Activated CD4-positive, alpha-beta T cell treated with anti-CD3 and anti-CD28 coated beads, Interleukin-2, amount 50 U/mL, for 48 hours (primary cell): ENCODE measurements around the gene TP63.

ENCODE experiments used
- DNase-seq, 2 experiments: peaks; one replicate each; pipeline ENCODE4 v3.0.0-alpha.2; 2020

Gene TP63

DNA sequence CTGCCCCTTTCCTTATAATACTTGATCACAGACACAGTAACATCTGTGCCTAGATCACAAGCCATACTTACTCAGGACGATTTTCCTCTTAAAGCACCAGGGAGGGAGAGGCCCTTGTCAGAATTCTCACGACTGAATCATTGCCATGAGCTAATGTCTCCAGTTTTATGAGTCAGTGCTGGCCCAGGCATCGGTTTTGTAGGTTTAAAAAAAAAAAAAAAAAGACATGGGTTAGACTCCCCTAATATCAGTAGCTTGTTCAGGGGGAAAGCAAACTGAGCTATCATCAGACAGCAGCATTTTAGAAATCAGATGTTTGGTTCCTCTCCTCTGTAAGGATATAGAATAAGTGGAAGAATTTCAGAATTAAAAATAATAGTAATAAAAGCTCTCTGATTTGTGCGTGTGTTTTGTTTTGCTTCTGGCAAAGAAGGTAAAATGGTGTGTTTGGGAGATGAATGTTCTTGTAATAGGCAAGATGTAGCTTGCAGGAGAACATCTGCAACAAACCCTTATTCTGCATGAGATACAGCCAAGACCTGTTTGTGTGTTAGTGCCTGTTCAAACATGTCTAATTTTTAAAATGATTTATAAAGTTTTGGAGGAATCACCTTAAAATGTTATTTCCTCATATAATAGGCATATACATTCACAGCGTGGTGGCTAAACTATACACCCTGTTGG is 193.6 kb downstream of the TP63 start:
- no peak for DNase-seq

GRCh38 chr3:189826566-189826965 is 195.4 kb downstream of the TP63 start:
- no peak for DNase-seq

DNA sequence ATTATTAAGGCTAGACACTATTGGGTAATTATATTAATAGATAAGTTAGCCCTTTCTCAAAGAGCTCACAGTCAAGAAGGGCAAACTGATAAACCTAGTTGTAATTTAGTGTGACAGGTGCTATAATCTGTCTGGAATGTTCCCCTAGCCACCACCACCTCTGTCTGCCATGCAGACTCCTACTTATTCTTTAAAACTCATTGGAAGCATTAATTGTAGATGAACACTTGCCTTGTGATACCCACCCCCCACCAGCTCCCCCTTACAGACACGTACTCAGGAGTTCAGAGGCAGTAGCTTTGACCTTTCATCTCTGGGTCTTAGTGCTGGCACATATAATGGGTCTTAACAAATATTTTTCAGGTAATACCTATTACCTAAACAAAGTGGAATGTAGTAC is 195.9 kb downstream of the TP63 start:
- no peak for DNase-seq

DNA sequence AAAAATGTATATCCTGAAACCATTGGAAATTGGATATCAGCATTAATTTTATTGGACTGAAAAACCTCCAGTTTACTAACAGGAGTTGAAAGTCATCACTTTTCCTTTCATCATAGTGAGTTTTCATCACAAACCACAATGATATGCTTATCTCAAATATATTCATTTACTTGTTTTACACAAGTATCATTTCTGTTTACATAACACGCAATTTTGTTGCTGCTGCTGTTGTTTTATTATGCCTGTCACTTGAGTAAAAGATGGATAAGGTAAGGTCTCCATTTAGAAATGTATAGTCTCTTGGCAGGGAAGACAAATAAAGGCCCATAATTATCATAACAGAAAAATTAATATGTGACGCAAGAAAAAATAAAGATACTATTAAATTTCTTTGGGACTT is 199.2 kb downstream of the TP63 start:
- no peak for DNase-seq

GRCh38 chr3:189833266-189833665 is 202.1 kb downstream of the TP63 start:
- DNase-seq: no peak

DNA sequence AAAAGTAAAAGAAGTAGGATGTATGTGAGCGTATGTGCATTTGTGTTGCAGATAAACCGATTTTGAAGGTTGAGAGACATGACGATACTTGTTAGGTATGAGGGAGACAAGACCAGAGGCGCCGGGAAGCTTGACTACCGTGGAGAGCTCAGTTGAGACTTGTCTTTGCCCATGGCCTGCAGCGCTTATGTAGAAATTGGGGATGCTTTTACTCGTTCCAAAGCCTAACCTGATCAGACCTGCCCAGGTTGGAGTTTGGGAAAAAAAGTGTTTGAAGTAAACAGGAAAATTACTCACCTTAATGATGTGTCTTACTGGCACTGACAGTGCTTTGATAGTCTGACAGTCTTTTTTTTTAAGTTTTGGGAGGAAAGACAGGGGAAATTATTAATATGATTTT is 202.8 kb downstream of the TP63 start:
- no peak for DNase-seq

DNA sequence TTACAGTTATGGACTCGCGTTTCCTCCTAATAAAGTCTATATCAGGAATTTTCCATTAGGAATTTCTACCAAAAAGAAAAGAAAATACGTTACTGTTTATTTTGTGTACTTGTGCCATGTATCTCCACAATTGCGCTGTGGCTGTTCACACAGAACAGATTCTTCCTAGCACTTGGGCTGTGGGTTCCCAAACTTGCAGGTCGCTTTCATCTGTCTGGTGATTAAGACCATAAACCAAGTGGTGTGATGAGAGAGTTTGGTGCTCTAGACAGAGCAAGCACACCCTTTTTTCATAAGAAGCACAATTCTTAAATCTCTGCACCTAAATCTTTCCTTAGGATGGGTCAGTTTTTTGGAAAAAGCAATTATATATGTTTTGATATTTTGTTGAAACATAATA is 203.3 kb downstream of the TP63 start:
- no peak for DNase-seq

GRCh38 chr3:189836795-189837194 is 205.6 kb downstream of the TP63 start:
- DNase-seq: no peak

- no peak for DNase-seq
Observed at GRCh38 chr3:189838291-189838690, 207.1 kb downstream of the TP63 start.

DNA sequence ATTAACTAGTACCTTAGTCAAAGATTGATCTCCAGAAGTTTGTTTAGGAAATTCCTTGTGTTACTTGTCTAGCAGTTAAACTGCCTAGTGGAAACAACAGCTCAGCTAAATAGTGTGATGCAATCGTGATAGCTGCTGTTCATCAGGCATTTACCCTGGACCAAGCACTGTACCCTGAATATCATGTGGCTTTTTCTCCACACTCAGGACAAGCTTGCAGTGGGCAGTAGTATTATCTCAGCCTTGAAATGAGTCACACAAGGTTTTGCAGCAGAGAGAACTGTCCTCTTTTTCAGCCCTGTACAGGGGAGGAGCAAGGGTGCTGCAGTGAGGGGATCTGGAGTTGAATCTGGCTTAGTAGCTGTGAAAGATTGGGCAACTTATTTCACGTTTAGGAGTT is 208.4 kb downstream of the TP63 start:
- no peak for DNase-seq

GRCh38 chr3:189841473-189842205 is 210.4 kb downstream of the TP63 start:
- peak in 1 of 2 experiments; percentile 5 for DNase-seq

DNA sequence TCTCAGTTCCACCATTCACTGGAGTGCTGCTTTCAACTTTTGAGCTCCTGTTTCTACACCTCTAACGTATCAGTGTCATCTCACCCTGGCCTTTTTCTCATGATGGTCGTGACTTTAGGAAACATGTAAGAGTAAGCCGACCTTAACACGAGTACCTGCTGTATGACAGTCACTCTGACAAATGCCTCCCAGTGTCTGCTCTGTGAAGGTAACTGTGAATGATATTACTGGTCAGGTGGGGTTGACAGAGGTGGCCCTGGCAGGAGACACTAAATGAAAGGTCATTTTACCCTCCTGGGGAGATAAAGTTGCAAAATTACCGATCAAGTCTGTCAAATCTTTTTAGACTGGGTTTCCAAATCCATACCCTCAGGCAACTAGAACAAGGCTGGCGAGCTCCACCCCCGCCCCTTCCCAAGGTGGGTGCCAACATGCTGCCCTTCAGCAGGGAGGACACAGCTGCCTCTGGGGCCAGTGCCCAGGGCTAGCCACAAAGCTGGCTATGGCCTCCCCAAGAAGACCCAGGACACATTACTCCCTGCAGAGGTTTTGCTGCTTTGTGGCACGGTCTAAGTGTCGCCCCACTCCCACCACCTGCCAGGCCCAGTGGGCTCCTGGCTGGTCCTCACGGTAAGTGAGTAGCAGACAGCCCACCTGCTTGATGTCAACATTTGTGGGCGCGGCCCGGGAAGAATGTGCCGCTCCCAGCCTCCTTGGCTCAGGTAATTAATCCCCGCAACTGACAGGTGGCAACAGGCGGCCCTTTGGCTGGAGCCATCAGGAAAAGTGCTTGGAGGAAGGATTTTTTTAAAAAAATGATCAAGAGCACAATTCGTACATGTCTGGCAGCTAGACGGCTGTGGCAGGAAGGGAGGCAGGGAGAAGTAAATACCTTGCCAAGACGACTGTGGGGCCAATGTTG is 211.8 kb downstream of the TP63 start:
- DNase-seq: no peak

GRCh38 chr3:189845069-189845468 is 213.9 kb downstream of the TP63 start:
- no peak for DNase-seq

DNA sequence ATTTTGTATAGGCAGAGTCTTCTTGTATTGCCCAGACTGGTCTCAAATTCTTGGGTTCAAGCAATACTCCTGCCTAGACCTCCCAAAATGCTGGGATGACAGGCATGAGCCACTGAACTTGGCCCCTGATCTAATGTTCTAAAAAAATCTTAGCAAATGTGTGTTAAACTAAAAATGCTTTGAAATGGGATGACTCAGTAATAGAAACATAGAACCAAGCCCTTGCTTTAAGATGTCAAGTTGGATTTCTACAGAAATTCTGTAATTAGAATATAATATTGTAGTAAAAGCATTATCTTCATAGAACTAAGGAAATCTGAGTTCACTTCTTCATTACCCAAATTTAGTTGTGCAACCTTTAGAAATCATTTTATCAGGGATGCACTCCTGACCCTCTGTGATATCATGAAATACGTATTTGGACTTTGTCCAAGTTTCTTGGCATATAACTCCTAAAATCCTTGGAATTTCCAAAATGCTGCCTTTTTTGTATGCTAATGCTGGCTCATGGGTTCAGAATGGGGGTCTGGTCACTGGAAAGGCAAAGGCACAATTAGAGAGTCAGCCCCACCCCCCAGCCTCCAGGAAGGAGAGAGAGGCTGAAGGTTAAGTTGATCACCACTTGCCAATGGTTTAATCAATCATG is 217.3 kb downstream of the TP63 start:
- DNase-seq: no peak

GRCh38 chr3:189849262-189849661 is 218.1 kb downstream of the TP63 start:
- no peak for DNase-seq

GRCh38 chr3:189851682-189852081 is 220.5 kb downstream of the TP63 start:
- DNase-seq: no peak

DNA sequence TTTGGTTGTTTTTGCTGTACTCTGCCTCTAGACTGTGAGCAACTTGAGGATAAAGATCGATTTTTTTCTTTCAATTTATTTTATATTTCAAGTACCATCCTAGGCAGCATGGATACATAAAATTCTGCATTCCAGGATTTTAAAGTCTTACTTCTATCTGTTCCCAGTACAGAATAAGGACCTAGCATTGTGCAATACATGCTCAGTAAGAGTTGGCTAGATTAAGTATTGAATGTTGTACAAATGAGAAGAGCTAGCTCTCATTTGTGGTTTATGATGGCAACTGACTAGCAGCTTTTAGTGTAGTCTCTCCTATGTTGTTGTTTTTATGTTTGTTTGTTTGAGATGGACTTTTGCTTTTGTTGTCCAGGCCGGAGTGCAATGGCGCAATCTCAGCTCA is 222.7 kb downstream of the TP63 start:
- DNase-seq: no peak

- no peak for DNase-seq
Observed at GRCh38 chr3:189860296-189860695, 229.1 kb downstream of the TP63 start.

- DNase-seq: no peak
Observed at GRCh38 chr3:189862385-189862998, 231.3 kb downstream of the TP63 start.

DNA sequence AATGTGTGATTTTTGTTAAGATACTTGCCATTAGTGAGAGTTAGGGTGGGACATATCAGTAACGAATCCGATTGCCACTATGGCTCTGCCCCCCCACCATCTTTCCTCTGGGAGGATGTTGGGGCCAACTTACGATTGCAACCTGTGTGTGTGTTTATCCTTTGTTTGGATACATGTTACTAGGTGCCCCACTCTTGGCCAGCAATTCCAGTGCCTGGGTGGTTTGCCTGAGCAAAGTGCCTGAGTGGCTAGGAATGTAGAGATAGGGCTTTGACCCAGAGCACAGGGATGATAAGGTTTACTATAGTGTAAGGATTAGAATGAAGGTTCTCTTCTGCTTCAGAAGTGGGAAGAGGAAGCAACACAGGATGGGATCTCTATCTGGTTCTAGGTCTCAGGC is 231.8 kb downstream of the TP63 start:
- no peak for DNase-seq

- no peak for DNase-seq
Observed at GRCh38 chr3:189868061-189868460, 236.9 kb downstream of the TP63 start.

- no peak for DNase-seq
Observed at GRCh38 chr3:189869165-189869564, 238.0 kb downstream of the TP63 start.

DNA sequence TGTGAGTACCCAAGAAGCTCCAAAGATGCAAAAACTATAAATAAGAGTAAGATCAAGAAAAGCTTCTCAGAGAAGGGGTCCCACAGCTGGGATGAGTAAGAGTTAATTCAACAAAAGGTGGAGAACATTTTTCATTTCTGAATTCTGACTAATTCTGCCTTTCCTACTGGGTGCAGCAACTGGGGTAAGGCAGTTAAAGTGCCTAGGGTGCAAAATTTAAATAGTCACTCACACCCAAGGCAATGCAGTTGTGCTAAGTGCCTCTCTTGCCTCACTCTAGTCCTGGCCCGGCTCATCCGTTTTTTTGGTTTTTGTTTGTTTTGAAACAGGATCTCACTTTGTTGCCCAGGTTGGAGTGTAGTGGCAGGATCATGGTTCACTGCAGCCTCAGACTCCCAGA is 240.2 kb downstream of the TP63 start:
- DNase-seq: no peak
